HepG2 (cell line): Measurements from ENCODE around the gene MED12L. TPM values are rescaled to one million over a fixed set of nuclear protein-coding genes. Genes with fewer than 3 reads are reported as not detected.

Experiments used
- ATAC-seq: fragments of 200-7000 bp; cut with Tn5 transposase; 3 replicates; pipeline ENCODE4 v1.9.1; 2020; ENCODE audit warnings: mild to moderate bottlenecking, moderate library complexity
- BruUV-seq: library from RNA; stranded (reverse); fragments of 400-500 nt; replicated peaks from 2 replicates; lab custom pipeline; 2021; lab: Mats Ljungman, UMichigan
- CTCF ChIA-PET: fragments of 300-600 bp; formaldehyde crosslinking; extraction: SDS; loops from one replicate; lab custom pipeline; 2021; ENCODE audit warnings: low total read pairs, inconsistent platforms, low intra/inter-chr PET ratio; lab: Yijun Ruan, JAX
- POLR2A ChIA-PET: fragments of 350-600 bp; sonication (Branson Sonifier 250); formaldehyde crosslinking; loops from one replicate; lab custom pipeline; 2020; ENCODE audit warnings: antibody characterized with exemption, inconsistent platforms; lab: Yijun Ruan, JAX
- DNase-seq: peaks from one replicate; pipeline ENCODE4 v3.0.0-alpha.2; 2015; ENCODE audit warnings: low spot score
- FAIRE-seq: peaks from 3 replicates; lab custom pipeline; 2011; peaks lifted over from hg19 to GRCh38; lab: Jason Lieb, UNC
- H2AFZ ChIP-seq: one replicate; pipeline ENCODE4 v1.6.1; 2011; ENCODE audit warnings: low read length, inconsistent platforms
- H3K27ac ChIP-seq: fragments of 300-600 bp; 3 replicates; pipeline ENCODE4 v1.8.0; 2011; ENCODE audit warnings: mixed run types, mild to moderate bottlenecking, mixed read lengths, low read length, inconsistent platforms; ENCODE audit not compliant: insufficient read depth; ENCODE audit errors: extremely low read length
- H3K27me3 ChIP-seq, 2 experiments: fragments of 200-600 bp in 1 of 2; 2 replicates in 1 of 2; 3 replicates in 1 of 2; pipeline versions ENCODE4 v1.6.0 to v1.8.0; 2011; ENCODE audit warnings: low read length in 2 of 2, mild to moderate bottlenecking in 2 of 2, moderate library complexity in 2 of 2, inconsistent platforms in 1 of 2; ENCODE audit not compliant: insufficient read depth in 2 of 2, control insufficient read depth in 1 of 2
- H3K36me3 ChIP-seq, 2 experiments: fragments of 200-600 bp in 1 of 2; replicated peaks in 1 of 2; 2 replicates in 1 of 2; 3 replicates in 1 of 2; pipeline versions ENCODE4 v1.5.1 to v1.8.0; 2011; ENCODE audit warnings: low read length in 2 of 2, inconsistent platforms in 1 of 2; ENCODE audit not compliant: insufficient read depth in 2 of 2, control insufficient read depth in 1 of 2
- H3K4me1 ChIP-seq: 2 replicates; pipeline ENCODE4 v1.5.1; 2012; ENCODE audit warnings: low read length, inconsistent platforms; ENCODE audit not compliant: insufficient read depth
- H3K4me2 ChIP-seq: 2 replicates; pipeline ENCODE4 v1.6.0; 2011; ENCODE audit warnings: low read depth, low read length, inconsistent platforms
- H3K4me3 ChIP-seq, 3 experiments: fragments of 200-600 bp in 1 of 3; sonication (generic), shearing (Covaris generic) in 1 of 3; replicated peaks in 1 of 3; 2 replicates each; pipeline ENCODE4 v1.5.1; 2011 to 2016; ENCODE audit warnings: low read length in 3 of 3, inconsistent platforms in 2 of 3, low read depth in 2 of 3, mild to moderate bottlenecking in 2 of 3, control low read depth in 1 of 3, mixed read lengths in 1 of 3; ENCODE audit not compliant: insufficient read depth in 1 of 3
- H3K79me2 ChIP-seq: one replicate; pipeline ENCODE4 v1.6.1; 2011; ENCODE audit warnings: low read length, inconsistent platforms; ENCODE audit not compliant: insufficient read depth
- H3K9ac ChIP-seq: 2 replicates; pipeline ENCODE4 v1.6.0; 2011; ENCODE audit warnings: mild to moderate bottlenecking, low read depth, low read length, inconsistent platforms; ENCODE audit not compliant: insufficient read depth
- H3K9me3 ChIP-seq: 2 replicates; pipeline ENCODE4 v1.5.1; 2012; ENCODE audit warnings: mild to moderate bottlenecking, low read length
- H4K20me1 ChIP-seq: 2 replicates; pipeline ENCODE4 v1.6.0; 2011; ENCODE audit warnings: inconsistent platforms, mild to moderate bottlenecking, low read length, moderate library complexity; ENCODE audit not compliant: insufficient read depth
- ATAD3A ChIP-seq: sonication (generic); formaldehyde crosslinking; IDR thresholded peaks from 2 replicates; pipeline ENCODE4 v1.4.0; 2020; ENCODE audit warnings: missing genetic modification reagents
- ATF7 ChIP-seq, 2 experiments: fragments of 450-650 bp in 1 of 2; sonication (generic) in 1 of 2; formaldehyde crosslinking in 1 of 2; IDR thresholded peaks; 2 replicates each; pipeline versions ENCODE4 v1.4.0 to v1.6.1; 2016 to 2020; ENCODE audit warnings: antibody characterized with exemption in 1 of 2, mild to moderate bottlenecking in 1 of 2, missing genetic modification reagents in 1 of 2
- NCOA1 ChIP-seq: sonication (generic); formaldehyde crosslinking; IDR thresholded peaks from 2 replicates; pipeline ENCODE4 v1.9.0; 2021; ENCODE audit warnings: missing genetic modification reagents
- NCOA2 ChIP-seq: sonication (generic); formaldehyde crosslinking; IDR thresholded peaks from 2 replicates; pipeline ENCODE4 v1.8.0; 2022; ENCODE audit warnings: inconsistent platforms
- RXRB ChIP-seq: IDR thresholded peaks from 2 replicates; pipeline ENCODE4 v1.6.1; 2016; ENCODE audit warnings: borderline replicate concordance, missing genetic modification reagents, missing compliant biosample characterization
- SMYD3 ChIP-seq: sonication (generic); formaldehyde crosslinking; IDR thresholded peaks from 2 replicates; pipeline ENCODE4 v1.8.1; 2023; ENCODE audit warnings: mild to moderate bottlenecking, missing genetic modification reagents
- ZFAT ChIP-seq: sonication (generic); formaldehyde crosslinking; conservative IDR thresholded peaks from 2 replicates; pipeline ENCODE4 v1.8.1; 2023; ENCODE audit warnings: missing genetic modification reagents, inconsistent platforms
- ZNF713 ChIP-seq: sonication (generic); formaldehyde crosslinking; IDR thresholded peaks from 2 replicates; pipeline ENCODE4 v1.4.0; 2020; ENCODE audit warnings: mild to moderate bottlenecking, missing genetic modification reagents
- WGBS: methylation state at CpG from one replicate; pipeline ENCODE4 v1.1.6; 2017; ENCODE audit warnings: low lambda C conversion rate; 5-methylcytosine and 5-hydroxymethylcytosine counted together
- in situ Hi-C: cut with HindIII; loops from 2 replicates; pipeline ENCODE4 v1.10.0; 2017; ENCODE audit warnings: low pct_unique_long_range_greater_than_20kb; ENCODE audit not compliant: extremely low pct_ligation_motif_present
- intact Hi-C: fragments of 100-400 bp; cut with micrococcal nuclease; formaldehyde crosslinking; loops from one replicate; pipeline ENCODE4 v1.10.0; 2022; ENCODE audit not compliant: unreplicated experiment
- polyA plus RNA-seq, 8 experiments: library from polyadenylated mRNA; depleted of rRNA in 3 of 8; stranded (reverse) in 7 of 8; unstranded in 1 of 8; fragments of >200 nt; fragmentation: Illumina TruSeq in 4 of 8; extraction: Trizol in 4 of 8; gene quantifications; 2 replicates each; pipeline versions ENCODE4 v1.2.1 to v1.2.3, GENCODE V29; 2011 to 2016; ENCODE audit warnings: low read depth in 4 of 8, missing spikeins in 1 of 8, mixed read lengths in 1 of 8; ENCODE audit not compliant: insufficient read depth in 1 of 8
- total RNA-seq, 5 experiments: library from RNA; depleted of rRNA; stranded (reverse); fragments of >200 nt; fragmentation: Illumina TruSeq; extraction: Trizol; gene quantifications; 2 replicates each; pipeline ENCODE4 v1.2.3, GENCODE V29; 2016; ENCODE audit warnings: low read depth in 1 of 5

Gene MED12L
- total and polyA plus RNA-seq, 2 of the 13 experiments (the other 11 are each of a cell fraction or from before 2014, with no cell fraction given): 0.07 to 0.64 TPM

DNA sequence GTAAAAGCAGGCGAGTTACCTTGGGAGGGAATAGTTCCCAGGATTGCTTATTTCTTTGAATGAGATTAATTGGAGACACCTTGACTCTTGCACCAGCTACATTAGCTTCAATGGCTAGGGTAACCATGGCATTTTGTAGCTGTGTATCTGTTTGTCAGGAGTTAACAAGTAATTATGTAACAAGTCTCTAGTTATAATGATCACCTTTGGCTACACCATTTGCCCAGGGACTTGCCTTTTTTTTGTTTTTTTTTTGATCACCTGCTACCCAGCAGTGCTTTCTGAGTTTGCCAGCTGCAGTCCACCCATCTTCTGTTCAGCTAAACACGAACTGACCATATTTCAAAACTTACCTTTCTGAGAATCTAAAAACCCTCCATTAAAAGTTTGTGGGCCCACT, 2.2 kb downstream of the MED12L start:
- H3K9ac ChIP-seq: no peak overlapping the region
- no peak overlapping the region for H3K4me2 ChIP-seq
- H3K27me3 ChIP-seq: peaks cover 9 to 41% of the 10 kb centered on the region in 2 experiments
- no peak overlapping the region for H3K27ac ChIP-seq
- DNase-seq (no peak), FAIRE-seq (no peak), ATAC-seq (no peak)
- TF ChIP-seq RXRB (no peak), SMYD3 (no peak), ATF7 (IDR thresholded peaks at IDR 0.05) (no peak), ATF7 (CRISPR knock-in tag; IDR thresholded peaks at IDR 0.05) (no peak)
- BruUV-seq: no TSS peak
- no peaks in the 10 kb centered on the region for H3K9me3 ChIP-seq
- ChIA-PET POLR2A (no interaction called here), CTCF (no interaction called here)
- intact Hi-C loops (loop anchor here (2.0 to 10.0 kb wide), 3 partner anchors 21 to 163 kb away; no protein-coding TSS in a partner anchor), in situ Hi-C loops (no loop called here)
- H3K4me3 ChIP-seq: no peak overlapping the region
- H3K79me2 ChIP-seq: no peaks in the 10 kb centered on the region
- no peaks in the 10 kb centered on the region for H4K20me1 ChIP-seq
- WGBS: 20% methylated on average over 2 of the region's 2 CpGs
- H3K4me1 ChIP-seq: peaks cover 12% of the 10 kb centered on the region
- no peaks in the 10 kb centered on the region for H3K36me3 ChIP-seq
- H2AFZ ChIP-seq: no peak overlapping the region

DNA sequence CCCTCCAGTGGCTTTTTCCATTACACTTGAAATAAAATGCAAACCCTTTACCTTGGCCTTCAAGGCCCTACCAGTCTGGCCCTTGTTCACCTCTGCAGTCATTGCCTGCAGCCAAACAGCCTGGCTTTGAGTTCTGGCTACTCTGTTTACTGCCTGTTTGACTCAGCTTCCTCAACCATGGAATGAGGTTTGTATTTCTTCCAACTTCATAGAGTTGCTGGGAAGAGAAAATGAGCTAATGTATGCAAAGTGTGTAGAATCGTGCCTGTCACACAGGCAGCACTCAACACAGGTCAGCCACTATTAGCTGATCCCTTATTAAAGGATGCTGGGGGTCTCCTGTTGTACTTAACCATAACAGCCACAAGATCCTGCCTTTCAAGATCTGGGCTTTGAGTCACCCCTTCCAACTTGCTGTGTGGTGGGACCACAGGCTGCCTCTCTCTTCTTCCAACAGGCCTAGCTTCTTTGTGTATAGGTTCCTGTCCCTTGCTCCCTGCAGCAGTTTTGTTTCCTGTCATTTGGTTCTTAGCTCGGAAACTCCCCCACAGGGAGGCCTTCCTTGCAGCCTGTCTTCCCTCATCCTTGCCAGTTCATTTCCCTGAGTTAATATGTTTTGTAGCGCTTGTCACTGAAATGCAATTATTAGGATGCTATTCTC, 6.4 kb downstream of the MED12L start:
- POLR2A ChIA-PET: no interaction called here
- CTCF ChIA-PET: no interaction called here
- Histone ChIP-seq H3K4me1 (peaks cover 6% of the 10 kb centered on the region; the same call in 1 of the 2 replicates), H3K9ac (no peak overlapping the region), H4K20me1 (no peaks in the 10 kb centered on the region), H3K4me3 (no peak overlapping the region), H3K27me3 (peaks cover 5 to 23% of the 10 kb centered on the region in 2 experiments), H3K9me3 (no peaks in the 10 kb centered on the region), H3K4me2 (no peak overlapping the region), H3K27ac (no peak overlapping the region), H2AFZ (no peak overlapping the region), H3K79me2 (no peaks in the 10 kb centered on the region), H3K36me3 (no peaks in the 10 kb centered on the region)
- FAIRE-seq (no peak), DNase-seq (no peak), ATAC-seq (no peak)
- no TSS peak for BruUV-seq
- intact Hi-C loops (no loop called here), in situ Hi-C loops (no loop called here)
- TF ChIP-seq ATAD3A (CRISPR knock-in tag): no peak
- TF ChIP-seq ZNF713 (CRISPR knock-in tag): no peak
- no peak for TF ChIP-seq NCOA2 (CRISPR knock-in tag)
- no peak for TF ChIP-seq ZFAT (CRISPR knock-in tag)
- no peak for TF ChIP-seq NCOA1 (CRISPR knock-in tag)
- WGBS: 40% methylated on average over 3 of the region's 3 CpGs
